ENCODE measurements around the gene LIPK.

DNA sequence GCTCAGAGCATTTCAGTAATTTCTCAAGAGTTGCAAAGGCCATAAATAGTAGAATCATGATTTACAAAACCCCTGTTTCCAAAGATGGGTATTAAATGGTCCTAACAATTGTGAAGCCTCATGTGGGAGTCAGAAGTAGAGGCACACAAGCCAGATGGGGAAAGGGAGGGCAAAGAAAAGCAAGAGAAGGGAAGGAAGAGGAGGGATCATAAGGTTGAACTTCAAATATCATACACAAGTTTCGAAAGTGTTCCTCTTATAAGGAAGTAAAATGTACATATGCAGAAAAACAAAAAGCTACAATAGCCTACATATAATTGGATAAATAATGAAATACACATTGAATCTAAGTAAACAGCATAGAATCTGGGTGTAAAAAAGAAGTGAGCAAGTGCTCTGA, 59.8 kb downstream of the LIPK start:
- TF ChIP-seq CTCF (IDR thresholded peaks at IDR 0.05; ENCODE audit: low read depth, low read length) (no peak), POLR2A (IDR thresholded peaks at IDR 0.05; ENCODE audit: extremely low read depth, insufficient read length) (no peak), MAX (IDR thresholded peaks at IDR 0.05; ENCODE audit: low read depth, low read length) (no peak)

Data from NB4 (cell line).